Measurements from ENCODE around the gene ANKRD18B. TPM values are rescaled to one million over a fixed set of nuclear protein-coding genes. Genes with fewer than 3 reads are reported as not detected.

Gene ANKRD18B
- 0.87 and 2.6 TPM in 2 replicates for total RNA-seq

DNA sequence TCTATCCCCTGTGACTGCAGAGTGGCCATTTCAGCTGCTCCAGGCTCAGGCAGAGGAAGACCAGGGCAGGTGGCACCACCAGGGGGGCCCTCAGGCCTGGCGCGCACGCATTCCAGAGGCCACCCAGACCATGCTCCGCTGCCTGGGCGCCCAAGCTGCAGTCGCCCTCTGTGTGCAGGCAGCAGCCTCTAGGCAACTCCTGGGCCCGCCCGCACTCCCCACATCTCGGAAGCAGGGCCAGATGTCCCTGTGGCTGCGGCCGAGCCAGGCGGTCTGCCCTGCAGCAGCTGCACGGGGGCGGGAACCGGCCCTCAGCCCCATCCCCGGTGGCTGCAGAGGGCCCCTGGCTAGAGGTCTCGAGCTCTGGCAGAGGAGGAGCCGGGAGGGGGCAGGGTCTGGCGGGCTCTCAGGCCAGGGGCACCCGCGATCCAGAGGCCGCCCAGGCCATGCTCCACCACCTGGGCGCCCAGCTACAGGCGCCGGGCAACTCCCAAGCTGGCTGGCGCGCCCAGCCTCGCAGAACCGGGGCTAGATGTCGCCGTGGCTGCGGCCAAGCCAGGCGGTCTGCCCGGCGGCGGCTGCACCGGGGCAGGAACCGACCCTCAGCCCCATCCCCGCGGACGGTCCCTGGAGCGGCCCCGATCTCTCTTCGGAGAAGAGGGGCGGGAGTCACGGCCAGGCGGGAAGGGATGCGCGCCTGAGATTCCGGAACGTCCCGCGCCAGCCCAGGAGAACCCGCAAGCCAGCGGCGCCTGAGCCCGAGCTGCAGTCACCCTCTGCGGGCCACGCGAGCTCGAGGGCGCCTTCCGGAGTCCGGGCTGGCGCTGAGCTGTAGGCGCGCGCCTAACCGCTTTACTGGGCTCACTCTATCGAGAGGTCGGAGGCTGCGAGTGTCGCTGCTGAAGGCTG, at the start of gene ANKRD18B:
Gene ANKRD18B (plus strand): TSS at position 855 of the 909 bp plus-strand sequence. CDS start 239 bp downstream, outside the sequence.

Other genes with a start within 250 kb of the ANKRD18B start
- 27.1 and 33.4 TPM in 2 replicates for gene NFX1, start 233.7 kb upstream of the ANKRD18B start, total RNA-seq
- 0.29 and 0.99 TPM in 2 replicates for gene AQP7, start 121.7 kb upstream of the ANKRD18B start, total RNA-seq
- 2.6 and 21.2 TPM in 2 replicates for gene AQP3, start 76.7 kb upstream of the ANKRD18B start, total RNA-seq
- 20.7 and 28.3 TPM in 2 replicates for gene NOL6, start 50.3 kb upstream of the ANKRD18B start, total RNA-seq